Smooth muscle cell (in vitro differentiated cells): ENCODE measurements around the gene POC5. TPM values are rescaled to one million over a fixed set of nuclear protein-coding genes. Genes with fewer than 3 reads are reported as not detected.

Experiments
- DNase-seq: peaks from one replicate; lab custom pipeline; 2025; ENCODE audit not compliant: unreplicated experiment; lab: John Stamatoyannopoulos, UW
- H2AFZ ChIP-seq: fragments of 200-600 bp; sonication (generic); 2 replicates; pipeline ENCODE4 v1.6.0; 2016; ENCODE audit warnings: antibody characterized with exemption, low read depth, mild to moderate bottlenecking
- H3F3A ChIP-seq: fragments of 200-600 bp; sonication (generic); 2 replicates; pipeline ENCODE4 v1.6.0; 2017; ENCODE audit warnings: antibody characterized with exemption, low read depth
- H3K27ac ChIP-seq: fragments of 200-600 bp; sonication (generic); 2 replicates; pipeline ENCODE4 v1.5.1; 2016; ENCODE audit warnings: low read depth, mild to moderate bottlenecking
- H3K27me3 ChIP-seq: fragments of 200-600 bp; sonication (generic); 2 replicates; pipeline ENCODE4 v1.6.1; 2016; ENCODE audit warnings: low read depth, mild to moderate bottlenecking
- H3K36me3 ChIP-seq: fragments of 200-600 bp; sonication (generic); 2 replicates; pipeline ENCODE4 v1.5.1; 2016; ENCODE audit warnings: low read depth
- H3K4me1 ChIP-seq: fragments of 200-600 bp; sonication (generic); 2 replicates; pipeline ENCODE4 v1.5.1; 2016; ENCODE audit warnings: low read depth
- H3K4me2 ChIP-seq: fragments of 200-600 bp; sonication (generic); 2 replicates; pipeline ENCODE4 v1.6.0; 2016; ENCODE audit warnings: mild to moderate bottlenecking
- H3K4me3 ChIP-seq: fragments of 200-600 bp; sonication (generic); 2 replicates; pipeline ENCODE4 v1.5.1; 2016; ENCODE audit warnings: mild to moderate bottlenecking
- H3K79me2 ChIP-seq: fragments of 200-600 bp; sonication (generic); 2 replicates; pipeline ENCODE4 v1.6.0; 2016; ENCODE audit warnings: low read depth, mild to moderate bottlenecking
- H3K9ac ChIP-seq: fragments of 200-600 bp; sonication (generic); 2 replicates; pipeline ENCODE4 v1.6.0; 2016; ENCODE audit warnings: low read depth
- H3K9me3 ChIP-seq: fragments of 200-600 bp; sonication (generic); replicated peaks from 2 replicates; pipeline ENCODE4 v1.5.1; 2016; ENCODE audit warnings: low read depth
- H4K20me1 ChIP-seq: fragments of 200-600 bp; sonication (generic); 2 replicates; pipeline ENCODE4 v1.6.0; 2016; ENCODE audit warnings: low read depth
- CTCF ChIP-seq: fragments of 200-600 bp; sonication (generic); IDR thresholded peaks from 2 replicates; pipeline ENCODE4 v1.5.1; 2017; ENCODE audit warnings: borderline replicate concordance, mild to moderate bottlenecking, antibody characterized with exemption; ENCODE audit not compliant: insufficient read depth, poor library complexity, severe bottlenecking
- WGBS: methylation state at CpG from one replicate; pipeline ENCODE4 v1.1.7; 2016; ENCODE audit warnings: low lambda C conversion rate; 5-methylcytosine and 5-hydroxymethylcytosine counted together
- polyA plus RNA-seq: library from polyadenylated mRNA; unstranded; fragments of >200 nt; fragmentation: Nextera tagmentation; extraction: Ambion mirVana; gene quantifications from 2 replicates; pipeline ENCODE4 v1.2.1, GENCODE V29; 2016
- total RNA-seq: library from RNA; depleted of rRNA; stranded (reverse); fragments of >200 nt; gene quantifications from 2 replicates; pipeline ENCODE4 v1.2.3, GENCODE V29; 2014

POC5 gene
- total and polyA plus RNA-seq, 2 experiments from 2014 or later: 4.8 to 15.4 TPM

GRCh38 chr5:75756211-75756610 lies 39.0 kb upstream of the POC5 start:
- H3F3A ChIP-seq: no peaks in the 10 kb centered on the region
- no peaks in the 10 kb centered on the region for H3K79me2 ChIP-seq
- H2AFZ ChIP-seq: no peak overlapping the region
- no peaks in the 10 kb centered on the region for H3K9me3 ChIP-seq
- no peak overlapping the region for H3K27ac ChIP-seq
- H3K36me3 ChIP-seq: no peaks in the 10 kb centered on the region
- no peak overlapping the region for H3K4me2 ChIP-seq
- no peak overlapping the region for H3K9ac ChIP-seq
- no peak for TF ChIP-seq CTCF
- H3K4me3 ChIP-seq: no peak overlapping the region
- H3K27me3 ChIP-seq: peaks cover 58% of the 10 kb centered on the region
- no peaks in the 10 kb centered on the region for H4K20me1 ChIP-seq
- H3K4me1 ChIP-seq: peaks cover 3% of the 10 kb centered on the region
- WGBS: 48% methylated on average over 2 of the region's 2 CpGs
- no peak for DNase-seq

GRCh38 chr5:75753182-75753581 lies 35.9 kb upstream of the POC5 start:
- Histone ChIP-seq H3K4me2 (no peak overlapping the region), H2AFZ (no peak overlapping the region), H3K4me1 (peaks cover 3% of the 10 kb centered on the region), H3F3A (no peaks in the 10 kb centered on the region), H3K27ac (no peak overlapping the region), H3K9ac (no peak overlapping the region), H3K4me3 (no peak overlapping the region), H4K20me1 (no peaks in the 10 kb centered on the region), H3K36me3 (no peaks in the 10 kb centered on the region), H3K79me2 (no peaks in the 10 kb centered on the region), H3K9me3 (no peaks in the 10 kb centered on the region), H3K27me3 (peaks cover 62% of the 10 kb centered on the region)
- WGBS: 95% methylated on average over 4 of the region's 4 CpGs
- TF ChIP-seq CTCF: no peak
- DNase-seq: no peak

GRCh38 chr5:75744355-75744754 lies 27.1 kb upstream of the POC5 start:
- no peak for DNase-seq
- no peak for TF ChIP-seq CTCF
- Histone ChIP-seq H3K27ac (no peak overlapping the region), H3K9ac (no peak overlapping the region), H3K9me3 (no peaks in the 10 kb centered on the region), H3K36me3 (no peaks in the 10 kb centered on the region), H4K20me1 (no peaks in the 10 kb centered on the region), H3K27me3 (peaks cover 15% of the 10 kb centered on the region), H3K4me2 (no peak overlapping the region), H3K4me3 (no peak overlapping the region), H3F3A (no peaks in the 10 kb centered on the region), H3K79me2 (no peaks in the 10 kb centered on the region), H2AFZ (no peak overlapping the region), H3K4me1 (no peaks in the 10 kb centered on the region)
- WGBS: 86% methylated on average over 3 of the region's 3 CpGs

- WGBS: 91% methylated on average over 8 of the region's 8 CpGs
- Histone ChIP-seq H2AFZ (no peak overlapping the region), H3K27me3 (peaks cover 5% of the 10 kb centered on the region), H4K20me1 (no peaks in the 10 kb centered on the region), H3K36me3 (no peaks in the 10 kb centered on the region), H3K27ac (no peak overlapping the region), H3K9ac (no peak overlapping the region), H3K4me2 (no peak overlapping the region), H3K9me3 (no peaks in the 10 kb centered on the region), H3K79me2 (no peaks in the 10 kb centered on the region), H3K4me1 (no peaks in the 10 kb centered on the region), H3F3A (no peaks in the 10 kb centered on the region), H3K4me3 (no peak overlapping the region)
- DNase-seq: no peak
- no peak for TF ChIP-seq CTCF
Measured at GRCh38 chr5:75736273-75736672, 19.0 kb upstream of the POC5 start.
